Neural cell (in vitro differentiated cells): ENCODE results near the gene CFAP100. TPM values are rescaled to one million over a fixed set of nuclear protein-coding genes. Genes with fewer than 3 reads are reported as not detected.

Experiments
- H2AFZ ChIP-seq: fragments of 200-600, 300-800 bp; sonication (generic), shearing (Covaris generic); 2 replicates; pipeline ENCODE4 v1.6.0; 2014; ENCODE audit warnings: low read depth, mild to moderate bottlenecking, antibody characterized with exemption, low read length, moderate library complexity
- H3F3A ChIP-seq: fragments of 200-600 bp; shearing (Covaris generic); 2 replicates; pipeline ENCODE4 v1.6.1; 2016; ENCODE audit warnings: mild to moderate bottlenecking, moderate library complexity, mixed read lengths, antibody characterized with exemption, low read length; ENCODE audit not compliant: insufficient read depth, poor library complexity, severe bottlenecking
- H3K27ac ChIP-seq: fragments of 200-600, 300-800 bp; sonication (generic), shearing (Covaris generic); 2 replicates; pipeline ENCODE4 v1.5.1; 2014; ENCODE audit warnings: mild to moderate bottlenecking, low read length, moderate library complexity
- H3K27me3 ChIP-seq: fragments of 300-800, 200-600 bp; sonication (generic), shearing (Covaris generic); 2 replicates; pipeline ENCODE4 v1.6.0; 2014; ENCODE audit warnings: mild to moderate bottlenecking, low read depth, low read length, moderate library complexity; ENCODE audit not compliant: insufficient read depth
- H3K36me3 ChIP-seq: fragments of 300-800, 200-600 bp; sonication (generic), shearing (Covaris generic); 2 replicates; pipeline ENCODE4 v1.5.1; 2014; ENCODE audit warnings: mild to moderate bottlenecking, antibody characterized with exemption, low read length, moderate library complexity; ENCODE audit not compliant: insufficient read depth
- H3K4me2 ChIP-seq: fragments of 300-800, 200-600 bp; sonication (generic), shearing (Covaris generic); 2 replicates; pipeline ENCODE4 v1.6.0; 2014; ENCODE audit warnings: mild to moderate bottlenecking, low read length
- H3K4me3 ChIP-seq: fragments of 300-800, 200-600 bp; sonication (generic), shearing (Covaris generic); 2 replicates; pipeline ENCODE4 v1.5.1; 2014; ENCODE audit warnings: mild to moderate bottlenecking, low read length, moderate library complexity
- H3K79me2 ChIP-seq: fragments of 200-600 bp; shearing (Covaris generic); replicated peaks from 2 replicates; pipeline ENCODE4 v1.6.0; 2014; ENCODE audit warnings: mild to moderate bottlenecking, low read length, moderate library complexity; ENCODE audit not compliant: insufficient read depth
- H3K9ac ChIP-seq: fragments of 300-800, 200-600 bp; sonication (generic), shearing (Covaris generic); 2 replicates; pipeline ENCODE4 v1.6.1; 2016; ENCODE audit warnings: mild to moderate bottlenecking, low read length, mixed read lengths
- H3K9me2 ChIP-seq: fragments of 200-600 bp; shearing (Covaris generic); 2 replicates; pipeline ENCODE4 v1.6.1; 2016; ENCODE audit warnings: mild to moderate bottlenecking, low read length, mixed read lengths; ENCODE audit not compliant: insufficient read depth
- H3K9me3 ChIP-seq: fragments of 200-600, 300-800 bp; sonication (generic), shearing (Covaris generic); 2 replicates; pipeline ENCODE4 v1.6.1; 2016; ENCODE audit warnings: mild to moderate bottlenecking, mixed run types, low read length, moderate library complexity, mixed read lengths
- H4K20me1 ChIP-seq: fragments of 200-600 bp; shearing (Covaris generic); 2 replicates; pipeline ENCODE4 v1.6.1; 2016; ENCODE audit warnings: mild to moderate bottlenecking, mixed run types; ENCODE audit not compliant: insufficient read depth
- EP300 ChIP-seq: fragments of 450-650 bp; conservative IDR thresholded peaks from 2 replicates; pipeline ENCODE4 v1.6.1; 2014; ENCODE audit warnings: antibody characterized with exemption, mild to moderate bottlenecking, moderate library complexity; ENCODE audit not compliant: poor library complexity, severe bottlenecking
- EZH2 ChIP-seq: fragments of 200-600, 300-800 bp; shearing (Covaris generic), sonication (generic); IDR thresholded peaks from 2 replicates; pipeline ENCODE4 v1.6.1; 2014; ENCODE audit warnings: antibody characterized with exemption, low read length, borderline replicate concordance, mild to moderate bottlenecking; ENCODE audit not compliant: insufficient read depth, poor library complexity, severe bottlenecking
- MXI1 ChIP-seq: fragments of 450-650 bp; conservative IDR thresholded peaks from 2 replicates; pipeline ENCODE4 v1.6.1; 2014; ENCODE audit warnings: antibody characterized with exemption, mild to moderate bottlenecking; ENCODE audit not compliant: poor library complexity, severe bottlenecking
- POLR2AphosphoS5 ChIP-seq: IDR thresholded peaks from 2 replicates; pipeline ENCODE4 v1.6.1; 2012
- RAD21 ChIP-seq: fragments of 450-650 bp; conservative IDR thresholded peaks from 2 replicates; pipeline ENCODE4 v1.6.1; 2014; ENCODE audit warnings: antibody characterized with exemption, mild to moderate bottlenecking, moderate library complexity
- REST ChIP-seq: IDR thresholded peaks from 2 replicates; pipeline ENCODE4 v1.6.1; 2012; ENCODE audit warnings: borderline replicate concordance
- SMC3 ChIP-seq: fragments of 450-650 bp; conservative IDR thresholded peaks from 2 replicates; pipeline ENCODE4 v1.6.1; 2014; ENCODE audit warnings: antibody characterized with exemption, mild to moderate bottlenecking, moderate library complexity; ENCODE audit not compliant: poor library complexity
- TAF1 ChIP-seq: IDR thresholded peaks from 2 replicates; pipeline ENCODE4 v1.6.1; 2012; ENCODE audit warnings: low read depth
- polyA plus RNA-seq: library from polyadenylated mRNA; depleted of rRNA; stranded (reverse); fragments of >200 nt; gene quantifications from 2 replicates; pipeline ENCODE4 v1.2.3, GENCODE V29; 2014
- TF ChIP-seq, protein P1 (sequence below): fragments of 450-650 bp; IDR thresholded peaks from 2 replicates; pipeline ENCODE4 v1.5.1; 2014; ENCODE audit warnings: antibody characterized with exemption, mild to moderate bottlenecking, moderate library complexity; ENCODE audit not compliant: poor library complexity, severe bottlenecking

The CFAP100 gene
- polyA plus RNA-seq, 1 donor from 2014 or later, result not detected

GRCh38 chr3:126414406-126414805, 19.7 kb downstream of the CFAP100 start:
- no peaks in the 10 kb centered on the region for H3K9me3 ChIP-seq
- no peaks in the 10 kb centered on the region for H3K36me3 ChIP-seq
- no peaks in the 10 kb centered on the region for H3K9me2 ChIP-seq
- H3K9ac ChIP-seq, result no peak overlapping the region
- H2AFZ ChIP-seq, result no peak overlapping the region
- no peaks in the 10 kb centered on the region for H4K20me1 ChIP-seq
- no peak overlapping the region for H3K27ac ChIP-seq
- H3F3A ChIP-seq, result no peaks in the 10 kb centered on the region
- TF ChIP-seq SMC3 (no peak), RAD21 (no peak), POLR2AphosphoS5 (no peak), EZH2 (no peak), REST (no peak), MXI1 (no peak), TAF1 (no peak)
- TF ChIP-seq, protein P1, sequence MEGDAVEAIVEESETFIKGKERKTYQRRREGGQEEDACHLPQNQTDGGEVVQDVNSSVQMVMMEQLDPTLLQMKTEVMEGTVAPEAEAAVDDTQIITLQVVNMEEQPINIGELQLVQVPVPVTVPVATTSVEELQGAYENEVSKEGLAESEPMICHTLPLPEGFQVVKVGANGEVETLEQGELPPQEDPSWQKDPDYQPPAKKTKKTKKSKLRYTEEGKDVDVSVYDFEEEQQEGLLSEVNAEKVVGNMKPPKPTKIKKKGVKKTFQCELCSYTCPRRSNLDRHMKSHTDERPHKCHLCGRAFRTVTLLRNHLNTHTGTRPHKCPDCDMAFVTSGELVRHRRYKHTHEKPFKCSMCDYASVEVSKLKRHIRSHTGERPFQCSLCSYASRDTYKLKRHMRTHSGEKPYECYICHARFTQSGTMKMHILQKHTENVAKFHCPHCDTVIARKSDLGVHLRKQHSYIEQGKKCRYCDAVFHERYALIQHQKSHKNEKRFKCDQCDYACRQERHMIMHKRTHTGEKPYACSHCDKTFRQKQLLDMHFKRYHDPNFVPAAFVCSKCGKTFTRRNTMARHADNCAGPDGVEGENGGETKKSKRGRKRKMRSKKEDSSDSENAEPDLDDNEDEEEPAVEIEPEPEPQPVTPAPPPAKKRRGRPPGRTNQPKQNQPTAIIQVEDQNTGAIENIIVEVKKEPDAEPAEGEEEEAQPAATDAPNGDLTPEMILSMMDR, result no peak
- H3K27me3 ChIP-seq, result no peaks in the 10 kb centered on the region
- no peak overlapping the region for H3K4me2 ChIP-seq
- no peaks in the 10 kb centered on the region for H3K79me2 ChIP-seq
- no peak overlapping the region for H3K4me3 ChIP-seq

DNA sequence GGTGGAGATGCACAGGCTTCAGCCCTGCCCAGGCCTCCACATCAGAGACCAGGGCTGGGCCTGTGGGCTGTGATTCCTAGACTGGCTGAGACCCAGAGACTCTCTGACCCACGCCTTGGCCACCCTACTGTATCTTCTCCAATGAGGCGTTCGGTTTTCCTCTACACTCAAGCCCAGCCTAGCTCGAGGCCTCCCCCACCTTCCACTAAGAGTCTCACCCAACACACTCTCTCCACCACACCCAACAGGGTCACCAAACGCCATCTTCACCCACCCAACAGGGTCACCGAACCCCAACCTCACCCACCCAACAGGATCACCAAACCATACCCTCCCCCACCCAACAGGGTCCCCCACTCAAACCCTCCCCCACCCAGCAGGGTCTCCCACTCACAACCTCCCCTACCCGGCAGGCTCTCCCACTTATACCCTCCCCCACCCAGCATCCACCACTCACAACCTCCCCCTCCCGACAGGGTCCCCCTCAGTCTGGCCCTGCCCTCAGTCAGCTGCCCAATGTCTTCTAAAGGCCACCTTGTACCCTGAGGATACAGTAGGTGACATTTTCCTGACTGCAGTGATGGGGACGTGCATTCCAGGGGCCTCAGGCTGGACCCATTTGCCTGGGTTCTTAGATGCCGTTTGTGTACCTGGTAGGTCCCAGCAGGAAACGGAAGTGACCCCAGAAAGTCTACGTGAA, 20.4 kb downstream of the CFAP100 start:
- Histone ChIP-seq H3K9ac (no peak overlapping the region), H3K27me3 (no peaks in the 10 kb centered on the region), H3K9me3 (no peaks in the 10 kb centered on the region), H3K79me2 (no peaks in the 10 kb centered on the region), H2AFZ (no peak overlapping the region), H3F3A (no peaks in the 10 kb centered on the region), H3K36me3 (no peaks in the 10 kb centered on the region), H3K4me3 (no peak overlapping the region), H3K9me2 (no peaks in the 10 kb centered on the region), H3K4me2 (no peak overlapping the region), H3K27ac (no peak overlapping the region), H4K20me1 (no peaks in the 10 kb centered on the region)
- no peak for TF ChIP-seq RAD21
- no peak for TF ChIP-seq SMC3
- TF ChIP-seq MXI1, result no peak
- no peak for TF ChIP-seq REST
- no peak for TF ChIP-seq EP300
- TF ChIP-seq TAF1, result no peak
- TF ChIP-seq, protein P1, result no peak
- TF ChIP-seq EZH2, result no peak
- no peak for TF ChIP-seq POLR2AphosphoS5
